Thymus (tissue), 11 donors: Measurements from ENCODE around the gene GNGT2. TPM values are rescaled to one million over a fixed set of nuclear protein-coding genes. Genes with fewer than 3 reads are reported as not detected.

Source experiments
- DNase-seq, 9 donors: peaks; one replicate each; pipeline ENCODE4 v3.0.0-alpha.2; 2013; ENCODE audit warnings: low spot score in 9 of 9, low read depth in 6 of 9, missing footprints in 1 of 9
- H3K27ac ChIP-seq, 2 donors: one replicate each; pipeline ENCODE4 v1.5.1; 2013; ENCODE audit warnings: control low read depth in 1 of 2, low read depth in 1 of 2, low read length in 1 of 2, mild to moderate bottlenecking in 1 of 2, moderate library complexity in 1 of 2
- H3K27me3 ChIP-seq, 2 donors: one replicate each; pipeline ENCODE4 v1.5.1; 2013; ENCODE audit warnings: low read length in 1 of 2; ENCODE audit not compliant: control insufficient read depth in 2 of 2, insufficient read depth in 1 of 2
- H3K36me3 ChIP-seq, 2 donors: one replicate each; pipeline ENCODE4 v1.5.1; 2013; ENCODE audit warnings: low read length in 1 of 2, mild to moderate bottlenecking in 1 of 2, moderate library complexity in 1 of 2; ENCODE audit not compliant: control insufficient read depth in 2 of 2, insufficient read depth in 2 of 2
- H3K4me1 ChIP-seq, 2 donors: one replicate each; pipeline ENCODE4 v1.5.1; 2013; ENCODE audit warnings: low read length in 2 of 2; ENCODE audit not compliant: control insufficient read depth in 2 of 2, insufficient read depth in 2 of 2
- H3K4me3 ChIP-seq, 2 donors: one replicate each; pipeline ENCODE4 v1.5.1; 2013; ENCODE audit warnings: low read length in 2 of 2, control low read depth in 1 of 2, mild to moderate bottlenecking in 1 of 2
- H3K9me3 ChIP-seq, 2 donors: one replicate each; pipeline ENCODE4 v1.5.1; 2013; ENCODE audit warnings: low read length in 1 of 2, mild to moderate bottlenecking in 1 of 2; ENCODE audit not compliant: control insufficient read depth in 2 of 2, insufficient read depth in 1 of 2
- WGBS: extraction: QIAGEN DNeasy Blood & Tissue Kit; methylation state at CpG from one replicate; pipeline ENCODE4 v1.1.7; 2013; 5-methylcytosine and 5-hydroxymethylcytosine counted together
- polyA plus RNA-seq: library from polyadenylated mRNA; stranded (reverse); fragments of 200-250 nt; gene quantifications from one replicate; pipeline ENCODE4 v1.2.3, GENCODE V29; 2013
- total RNA-seq: library from RNA; stranded (reverse); fragments of 120-200 nt; gene quantifications from one replicate; pipeline ENCODE4 v1.2.4, GENCODE V29; 2013
- donor health status: healthy.

Gene GNGT2
- total and polyA plus RNA-seq, 2 donors, result 6.9 to 10.8 TPM

DNA sequence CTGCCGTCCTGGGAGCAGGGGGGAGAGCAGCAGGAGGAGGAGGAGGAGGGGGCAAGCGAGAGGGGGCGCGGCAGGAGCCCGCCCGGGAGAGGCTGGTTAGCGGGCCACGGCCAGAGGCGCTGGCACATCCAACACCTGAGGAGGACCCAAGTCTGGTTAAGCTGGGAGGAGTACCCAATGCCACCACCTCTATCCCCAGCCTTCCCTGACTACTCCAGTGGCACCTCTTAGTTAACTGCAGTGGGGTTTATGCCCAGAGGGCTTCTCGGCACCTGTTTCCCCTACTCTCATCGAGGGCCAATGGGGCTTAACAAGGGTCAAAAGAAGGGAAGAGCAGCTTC, 14.6 kb upstream of the GNGT2 start:
- H3K9me3 ChIP-seq, result peaks cover 0 to 2% of the 10 kb centered on the region in 2 donors
- H3K4me3 ChIP-seq, result peak overlapping the region in 1 of 2 donors; percentile 30
- H3K27ac ChIP-seq, result no peak overlapping the region
- H3K4me1 ChIP-seq, result peaks cover 19 to 35% of the 10 kb centered on the region in 2 donors
- H3K36me3 ChIP-seq, result peaks cover 0 to 13% of the 10 kb centered on the region in 2 donors
- peaks cover 47 to 79% of the 10 kb centered on the region in 2 donors for H3K27me3 ChIP-seq
- no peak for DNase-seq
- WGBS, result 28% methylated on average over 11 of the region's 11 CpGs

DNA sequence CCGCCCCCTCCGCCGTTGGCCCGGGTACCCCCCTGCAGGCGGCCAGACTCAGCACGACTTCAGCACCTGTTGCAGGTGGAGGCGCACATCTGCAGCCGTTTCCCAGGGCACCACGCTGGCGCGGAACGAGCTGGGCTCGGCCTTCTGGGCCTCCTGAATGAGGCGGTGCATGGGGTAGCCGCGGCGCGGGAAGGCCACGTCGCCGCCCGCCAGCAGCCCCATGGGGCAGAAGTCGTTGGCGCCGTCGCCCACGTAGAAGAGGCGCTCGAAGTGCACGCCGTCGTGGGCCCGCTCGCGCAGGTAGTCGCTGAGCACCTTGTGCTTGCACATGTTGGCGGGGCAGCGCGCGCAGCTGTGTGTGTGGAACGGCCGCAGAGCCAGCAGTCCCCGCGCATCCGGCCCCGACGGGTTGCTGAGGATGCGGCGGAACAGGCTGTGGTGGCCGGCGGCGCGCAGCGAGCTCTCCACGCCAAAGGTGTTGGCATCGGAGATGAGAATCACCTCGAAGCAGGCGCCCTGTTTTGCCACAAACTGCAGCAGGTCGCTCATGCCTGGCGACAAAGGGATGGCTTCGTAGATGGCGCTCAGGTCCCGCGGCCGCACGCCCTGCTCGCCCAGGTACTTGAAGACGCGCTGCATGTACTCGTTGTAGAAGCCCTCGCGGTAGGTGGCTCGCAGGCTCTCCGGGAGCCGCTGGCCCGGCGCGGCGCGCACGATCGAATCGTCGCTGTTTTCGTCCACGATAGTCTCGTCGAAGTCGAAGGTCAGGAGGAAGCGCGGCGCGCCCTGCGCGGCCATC, 14.0 kb upstream of the GNGT2 start:
- peak overlapping the region in 1 of 2 donors; percentile 36 for H3K27ac ChIP-seq
- peaks cover 43 to 73% of the 10 kb centered on the region in 2 donors for H3K27me3 ChIP-seq
- WGBS, result 2% methylated on average over 95 of the region's 95 CpGs
- peak in 2 of 9 donors; percentile 38 to 62 for DNase-seq
- peaks cover 22 to 40% of the 10 kb centered on the region in 2 donors for H3K4me1 ChIP-seq
- peaks cover 0 to 2% of the 10 kb centered on the region in 2 donors for H3K9me3 ChIP-seq
- H3K36me3 ChIP-seq, result peaks cover 0 to 14% of the 10 kb centered on the region in 2 donors
- H3K4me3 ChIP-seq, result peak overlapping the region in 1 of 2 donors; percentile 30

DNA sequence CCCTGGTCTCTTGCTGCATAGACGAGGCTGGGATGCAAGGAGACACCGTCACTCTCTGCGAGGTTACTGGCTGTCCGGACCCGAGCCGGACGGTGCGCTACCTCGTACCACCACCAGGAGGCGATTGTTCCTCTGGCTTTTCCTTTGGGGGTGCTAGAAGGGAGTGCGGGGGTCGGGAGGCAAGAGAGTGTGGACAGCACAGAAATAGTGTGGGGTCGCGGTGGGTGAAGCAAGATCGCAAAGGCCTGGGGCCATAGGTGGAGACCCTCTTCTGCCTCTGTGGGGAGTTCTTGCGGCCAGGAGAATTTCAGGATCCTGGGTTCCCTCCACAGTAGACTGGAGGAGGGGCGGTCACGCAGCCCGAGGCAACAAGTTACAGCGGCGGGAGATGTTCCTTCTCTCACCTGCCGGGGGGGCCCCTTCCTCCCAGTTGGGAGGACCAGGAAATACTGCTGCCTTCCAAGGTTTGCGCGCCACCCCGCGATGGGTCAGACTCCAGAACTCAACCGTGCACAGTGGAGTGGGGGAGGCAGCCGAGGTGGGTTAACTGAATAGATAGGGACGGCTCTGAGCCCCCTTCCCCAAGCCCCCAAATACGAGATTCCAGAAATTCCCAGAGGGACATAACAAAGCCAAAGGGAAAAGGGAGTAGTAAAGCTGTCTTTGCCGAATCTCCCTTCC, 13.3 kb upstream of the GNGT2 start:
- no peak overlapping the region for H3K27ac ChIP-seq
- H3K27me3 ChIP-seq, result peaks cover 37 to 65% of the 10 kb centered on the region in 2 donors
- 6% methylated on average over 31 of the region's 31 CpGs for WGBS
- peaks cover 27 to 47% of the 10 kb centered on the region in 2 donors for H3K4me1 ChIP-seq
- peaks cover 0 to 2% of the 10 kb centered on the region in 2 donors for H3K9me3 ChIP-seq
- peak overlapping the region in 1 of 2 donors; percentile 30 for H3K4me3 ChIP-seq
- peaks cover 0 to 14% of the 10 kb centered on the region in 2 donors for H3K36me3 ChIP-seq
- DNase-seq, result peak in 2 of 9 donors; percentile 63

DNA sequence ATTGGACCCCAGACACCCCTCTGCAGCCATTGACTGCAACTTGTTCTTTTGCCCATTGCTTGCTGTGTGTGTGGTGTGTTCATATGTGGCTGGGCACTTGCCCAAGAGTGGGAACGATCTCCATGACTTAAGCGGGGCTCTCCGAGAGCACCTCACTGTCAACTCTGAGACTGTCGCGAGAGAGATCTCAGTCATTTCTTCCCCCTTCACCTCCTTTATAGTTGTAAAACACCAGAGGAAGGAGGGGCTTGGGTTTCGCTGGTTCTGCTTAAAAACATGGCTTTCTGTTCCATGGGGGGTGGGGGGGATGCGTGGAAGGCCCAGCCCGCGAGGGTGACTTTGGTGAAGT, 12.8 kb upstream of the GNGT2 start:
- 53% methylated on average over 9 of the region's 9 CpGs for WGBS
- H3K27me3 ChIP-seq, result peaks cover 37 to 60% of the 10 kb centered on the region in 2 donors
- H3K4me3 ChIP-seq, result no peak overlapping the region
- DNase-seq, result no peak
- H3K9me3 ChIP-seq, result peaks cover 0 to 2% of the 10 kb centered on the region in 2 donors
- H3K27ac ChIP-seq, result no peak overlapping the region
- H3K4me1 ChIP-seq, result peaks cover 27 to 52% of the 10 kb centered on the region in 2 donors
- H3K36me3 ChIP-seq, result peaks cover 0 to 14% of the 10 kb centered on the region in 2 donors

DNA sequence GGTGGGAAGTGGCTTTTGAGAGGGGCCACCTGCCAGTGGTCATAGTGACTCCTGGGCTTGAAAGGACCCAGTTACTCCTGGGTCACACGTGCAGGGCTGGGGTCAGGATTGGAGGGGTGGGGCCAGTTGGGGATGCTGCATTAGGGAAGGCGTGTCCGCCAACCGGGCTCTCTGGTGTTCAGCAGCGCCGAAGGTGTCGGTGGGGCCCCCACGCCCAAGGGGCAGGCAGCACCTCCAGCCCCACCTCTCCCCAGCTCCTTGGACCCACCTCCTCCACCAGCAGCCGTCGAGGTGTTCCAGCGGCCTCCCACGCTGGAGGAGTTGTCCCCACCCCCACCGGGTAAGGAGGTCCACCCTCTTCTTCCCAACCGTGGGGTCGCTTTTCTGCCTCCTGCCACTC, 9.6 kb upstream of the GNGT2 start:
- no peak for DNase-seq
- H3K36me3 ChIP-seq, result peaks cover 0 to 29% of the 10 kb centered on the region in 2 donors
- peaks cover 0 to 2% of the 10 kb centered on the region in 2 donors for H3K9me3 ChIP-seq
- peaks cover 37 to 75% of the 10 kb centered on the region in 2 donors for H3K4me1 ChIP-seq
- H3K27me3 ChIP-seq, result peaks cover 21 to 29% of the 10 kb centered on the region in 2 donors
- WGBS, result 96% methylated on average over 15 of the region's 15 CpGs
- H3K27ac ChIP-seq, result peak overlapping the region in 1 of 2 donors; percentile 25
- H3K4me3 ChIP-seq, result no peak overlapping the region

GRCh38 chr17:49218941-49219913, 8.9 kb upstream of the GNGT2 start:
- peaks cover 29 to 69% of the 10 kb centered on the region in 2 donors for H3K4me1 ChIP-seq
- H3K9me3 ChIP-seq, result peaks cover 0 to 2% of the 10 kb centered on the region in 2 donors
- peak in 2 of 9 donors; percentile 37 to 65 for DNase-seq
- H3K27me3 ChIP-seq, result peaks cover 14 to 22% of the 10 kb centered on the region in 2 donors
- H3K36me3 ChIP-seq, result peaks cover 0 to 29% of the 10 kb centered on the region in 2 donors
- H3K4me3 ChIP-seq, result no peak overlapping the region
- peak overlapping the region; percentile 47 to 48 for H3K27ac ChIP-seq
- WGBS, result 40% methylated on average over 37 of the region's 37 CpGs

- DNase-seq, result peak in 5 of 9 donors; percentile 65 to 90 (median 75)
- Histone ChIP-seq H3K27ac (peak overlapping the region; percentile 72 to 83), H3K4me3 (no peak overlapping the region), H3K9me3 (no peaks in the 10 kb centered on the region), H3K4me1 (peaks cover 24 to 67% of the 10 kb centered on the region in 2 donors), H3K36me3 (peaks cover 0 to 30% of the 10 kb centered on the region in 2 donors), H3K27me3 (peaks cover 2 to 8% of the 10 kb centered on the region in 2 donors)
- 42% methylated on average over 17 of the region's 17 CpGs for WGBS
These were observed 7.5 kb upstream of the GNGT2 start for GRCh38 chr17:49217651-49218413.
